ENCODE measurements around the gene FKBP11.
"Not testable (repeated sequence)": the region's sequence is repeated elsewhere in the genome, so short reads cannot be mapped to it uniquely, and the experiment has no call there.

FKBP11 gene

DNA sequence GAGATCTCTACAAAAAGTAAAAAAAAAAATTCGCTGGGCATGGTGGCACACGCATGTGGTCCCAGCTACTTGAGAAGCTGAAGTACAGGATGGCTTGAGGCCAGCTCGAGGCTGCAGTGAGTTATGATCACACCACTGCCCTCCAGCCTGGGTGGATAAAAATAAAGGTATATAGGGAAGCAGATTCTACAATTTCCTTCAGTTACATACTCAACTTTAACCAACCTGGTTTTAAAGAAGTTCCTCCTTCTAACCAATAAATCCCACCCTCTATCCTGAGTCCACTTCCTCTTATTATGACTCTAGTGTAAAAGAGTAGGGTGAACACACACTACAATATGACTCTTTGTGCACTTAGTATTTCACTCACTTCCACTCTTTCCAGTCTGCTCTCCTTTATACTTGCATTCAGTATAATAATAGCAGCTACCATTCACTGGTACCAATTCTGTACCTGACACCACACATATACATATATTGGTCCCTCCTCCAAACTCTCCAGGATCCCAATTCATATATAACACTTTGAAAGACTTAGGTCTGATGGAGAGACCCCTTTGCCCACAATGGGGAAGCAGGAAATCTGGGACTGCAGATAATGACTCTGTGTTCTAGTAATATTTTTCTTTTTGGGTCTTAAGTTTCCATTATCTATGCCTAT, 29.7 kb upstream of the FKBP11 start:
- DNase-seq, result no peak

DNA sequence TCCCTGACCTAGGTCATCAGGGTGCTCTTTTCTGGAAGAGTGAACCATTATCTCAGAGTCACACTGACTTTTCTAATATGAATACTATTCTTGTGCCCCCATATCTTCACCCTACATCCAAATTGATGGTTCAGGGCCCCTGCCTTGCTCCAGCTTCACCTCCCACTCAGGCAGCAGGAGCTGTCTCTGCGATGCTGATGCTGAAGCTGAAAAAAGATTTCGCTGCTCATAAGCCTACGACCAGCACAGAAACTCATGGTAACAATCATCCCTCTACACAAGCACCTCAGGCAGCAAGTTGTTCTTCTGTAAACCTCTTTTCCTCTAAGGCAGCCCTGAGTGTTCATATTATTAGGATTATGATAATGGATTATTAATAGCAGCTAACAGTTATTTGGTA, 28.8 kb upstream of the FKBP11 start:
- DNase-seq, result no peak

DNA sequence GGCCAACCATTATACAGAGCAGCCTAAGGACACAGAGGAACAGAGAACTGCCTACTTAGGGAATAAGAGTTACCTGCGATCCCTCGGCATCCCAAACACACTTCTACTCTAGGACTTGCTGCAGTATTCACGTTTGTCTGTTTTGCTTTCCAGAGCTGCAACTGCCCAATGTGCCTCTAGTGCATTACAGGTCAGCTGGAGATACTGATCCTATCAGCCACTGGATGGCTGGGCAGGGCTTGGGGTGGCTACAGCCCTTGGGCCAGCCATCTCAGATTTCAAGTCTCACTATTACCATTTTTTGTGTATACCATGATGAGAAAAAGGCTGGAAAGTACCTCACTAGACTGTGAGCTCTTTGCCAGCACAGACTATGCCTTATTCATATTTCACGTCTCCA, 27.4 kb upstream of the FKBP11 start:
- DNase-seq, result no peak

DNA sequence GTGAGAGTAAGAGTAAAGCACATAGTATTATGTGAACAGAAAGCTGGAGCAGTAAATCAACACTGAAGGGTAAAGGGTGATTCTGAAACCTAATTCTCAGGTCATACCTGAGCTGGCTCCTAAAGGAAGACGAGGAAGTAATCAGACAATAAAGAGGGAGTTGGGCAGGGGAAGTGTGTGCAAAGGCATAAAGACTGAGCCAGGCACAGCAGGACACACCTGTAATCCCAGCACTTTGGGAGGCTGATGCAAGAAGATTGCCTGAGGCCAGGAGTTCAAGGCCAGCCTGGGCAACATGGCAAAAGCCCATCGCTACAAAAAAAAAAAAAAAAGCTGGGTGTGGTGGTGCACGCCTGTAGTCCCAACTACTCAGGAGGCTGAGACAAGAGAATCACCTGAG, 22.4 kb upstream of the FKBP11 start:
- DNase-seq, result no peak

DNA sequence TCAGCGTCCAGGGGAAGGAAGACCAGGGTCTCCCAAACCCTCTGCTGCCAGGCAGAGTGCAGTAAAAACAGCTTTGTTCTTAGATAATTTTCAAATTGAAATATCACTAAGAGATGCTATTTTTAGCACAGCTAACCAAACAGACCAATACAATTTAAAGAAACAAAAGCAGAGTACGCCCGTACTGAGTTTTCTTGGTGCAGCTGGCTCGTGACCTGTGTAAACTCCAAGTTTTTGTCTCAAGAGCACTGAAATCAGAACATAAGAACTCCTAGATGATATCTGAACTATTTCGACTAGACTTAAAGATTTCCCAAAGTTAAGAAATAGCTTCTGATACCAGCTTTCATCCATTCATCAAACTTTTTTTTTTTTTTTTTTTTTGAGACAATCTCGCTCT, 21.7 kb upstream of the FKBP11 start:
- DNase-seq, result no peak

DNA sequence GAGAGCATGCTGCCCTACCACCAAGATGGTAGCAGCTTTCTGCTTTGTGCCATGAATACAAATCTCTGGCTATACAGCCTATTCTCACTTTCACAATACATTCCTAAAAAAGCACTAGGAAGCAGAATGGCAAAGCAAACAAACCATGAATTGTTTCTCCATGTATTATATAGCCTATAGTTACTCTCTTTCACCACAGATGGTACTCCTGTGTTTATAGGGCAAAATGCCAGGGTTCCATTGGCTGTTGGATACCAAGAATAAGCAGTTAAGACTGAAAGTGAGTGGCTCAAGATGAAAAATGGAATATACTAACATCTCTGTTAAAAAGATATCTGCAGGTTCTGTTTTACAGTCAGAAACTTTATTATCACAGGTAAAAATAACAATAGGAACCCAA, 20.9 kb upstream of the FKBP11 start:
- DNase-seq, result peak; percentile 51

DNA sequence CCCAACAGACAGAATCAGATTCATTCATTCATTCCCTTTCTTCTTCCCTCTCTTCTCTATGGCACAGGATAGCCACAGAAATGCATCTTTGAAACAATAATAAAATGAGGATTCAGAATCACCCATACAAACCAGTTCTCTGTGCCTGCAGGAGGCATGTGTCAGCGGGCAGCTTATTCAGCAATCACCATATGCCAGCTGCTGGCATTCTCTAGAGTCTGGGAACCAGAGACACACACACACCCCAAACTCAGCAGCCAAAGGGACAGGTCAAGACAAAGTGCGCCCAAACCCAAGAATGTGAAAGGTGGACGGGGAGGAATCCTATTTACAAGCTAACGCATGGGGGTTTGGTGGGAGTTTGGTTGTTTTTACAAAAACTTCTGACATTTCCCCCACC, 17.9 kb upstream of the FKBP11 start:
- no peak for DNase-seq

DNA sequence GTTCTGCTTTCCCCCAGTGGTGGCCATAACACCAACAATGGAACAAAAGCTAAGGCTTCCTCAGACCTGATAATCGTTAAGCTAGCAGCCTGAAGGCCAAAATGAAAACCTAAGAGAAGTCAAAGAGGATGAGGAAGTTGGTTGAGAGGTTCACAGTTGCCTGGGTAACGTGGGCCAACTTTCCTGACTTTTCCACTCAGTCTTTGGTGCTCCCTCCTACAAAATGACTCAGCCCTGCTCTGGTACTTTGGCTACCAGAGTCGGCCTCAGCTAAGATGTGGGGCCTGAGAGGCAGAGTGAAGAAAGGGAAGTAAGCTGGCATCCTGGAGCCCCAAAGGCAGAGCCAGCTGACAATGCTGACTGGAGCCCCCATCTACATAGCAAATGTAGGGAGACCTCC, 14.9 kb upstream of the FKBP11 start:
- no peak for DNase-seq

DNA sequence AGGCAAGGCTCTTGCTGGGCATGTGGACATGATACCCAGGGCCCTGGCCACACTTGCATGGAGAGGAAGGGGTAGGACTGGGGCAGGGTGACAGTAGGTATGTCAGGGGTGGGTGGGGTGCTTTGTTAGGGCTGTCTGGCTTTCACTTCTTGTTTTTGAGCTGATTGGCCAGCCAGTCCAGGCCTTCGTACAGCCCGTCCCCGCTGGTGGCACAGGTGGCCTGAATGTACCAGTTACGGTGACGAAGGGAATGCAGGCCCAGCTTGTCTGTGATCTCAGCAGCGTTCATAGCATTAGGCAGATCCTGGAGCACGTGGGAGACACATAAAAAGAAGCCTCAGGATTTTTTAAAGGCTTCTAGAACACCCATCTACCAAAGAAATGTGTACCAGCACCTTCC, 13.5 kb upstream of the FKBP11 start:
- no peak for DNase-seq

DNA sequence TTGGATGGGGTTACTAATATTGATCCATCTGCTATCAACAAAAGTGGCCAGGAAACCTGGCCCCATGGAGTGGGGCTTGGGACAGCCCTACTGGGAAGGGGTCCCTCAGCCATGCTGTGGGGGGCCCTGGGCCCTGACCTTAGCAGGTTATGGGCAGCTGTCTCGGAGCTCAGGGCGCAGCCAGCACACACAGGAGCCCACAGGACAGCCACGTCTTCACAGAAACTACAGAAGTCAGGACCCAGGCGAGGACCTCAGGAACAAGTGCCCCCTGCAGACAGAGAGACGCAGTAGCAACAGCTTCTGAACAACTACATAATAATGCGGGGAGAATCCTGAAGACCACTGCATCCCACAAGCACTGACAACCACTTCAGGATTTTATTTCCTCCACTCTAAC, 11.9 kb upstream of the FKBP11 start:
- no peak for DNase-seq

DNA sequence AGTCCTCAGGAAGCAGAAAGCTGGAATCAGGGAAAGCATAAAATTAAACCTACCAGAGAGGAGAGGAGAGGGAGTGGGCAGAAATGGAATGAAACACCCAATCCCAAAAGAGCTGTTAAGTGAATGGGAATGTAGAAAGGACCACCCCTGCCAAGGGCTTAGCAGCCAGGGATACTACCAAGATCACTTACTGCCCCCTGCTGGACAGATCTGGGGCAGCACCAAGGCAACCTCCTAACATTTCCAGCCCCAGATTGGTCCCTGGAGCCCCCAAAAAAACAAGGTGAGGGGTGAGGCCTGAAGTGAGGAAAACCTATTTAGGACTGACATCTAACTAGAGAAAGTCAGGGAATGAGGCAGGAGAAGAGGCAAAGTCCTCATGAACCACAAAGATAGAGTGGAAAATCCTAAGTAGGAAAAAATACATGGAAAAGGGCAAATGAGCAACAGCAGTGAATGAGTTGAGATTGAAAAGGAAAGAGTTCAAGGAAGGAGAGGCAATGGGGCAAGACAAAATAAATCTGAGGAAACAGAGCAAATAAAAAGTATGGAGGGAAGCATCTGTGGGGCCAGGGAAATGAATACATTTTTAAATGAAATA, 11.2 kb upstream of the FKBP11 start:
- no peak for DNase-seq

DNA sequence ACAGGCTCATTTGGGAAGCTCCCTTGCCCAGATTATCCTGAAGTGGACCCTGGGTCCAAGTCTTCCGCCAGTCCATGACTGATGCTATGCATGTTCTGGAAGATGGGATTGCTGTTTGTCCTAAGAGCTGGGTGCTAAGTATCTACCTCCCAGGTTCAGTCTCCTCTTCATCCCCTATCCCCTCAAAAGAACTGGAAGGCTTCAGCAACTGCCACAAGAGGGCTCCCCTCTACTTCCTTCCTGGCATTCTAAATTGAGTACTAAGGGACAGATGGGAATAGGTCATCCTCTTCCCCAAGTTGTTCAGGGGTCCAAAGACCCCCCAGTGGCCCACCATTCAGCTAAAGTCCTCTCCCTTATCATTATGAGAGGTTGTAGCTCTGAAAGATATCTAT, 9.0 kb upstream of the FKBP11 start:
- DNase-seq, result no peak

DNA sequence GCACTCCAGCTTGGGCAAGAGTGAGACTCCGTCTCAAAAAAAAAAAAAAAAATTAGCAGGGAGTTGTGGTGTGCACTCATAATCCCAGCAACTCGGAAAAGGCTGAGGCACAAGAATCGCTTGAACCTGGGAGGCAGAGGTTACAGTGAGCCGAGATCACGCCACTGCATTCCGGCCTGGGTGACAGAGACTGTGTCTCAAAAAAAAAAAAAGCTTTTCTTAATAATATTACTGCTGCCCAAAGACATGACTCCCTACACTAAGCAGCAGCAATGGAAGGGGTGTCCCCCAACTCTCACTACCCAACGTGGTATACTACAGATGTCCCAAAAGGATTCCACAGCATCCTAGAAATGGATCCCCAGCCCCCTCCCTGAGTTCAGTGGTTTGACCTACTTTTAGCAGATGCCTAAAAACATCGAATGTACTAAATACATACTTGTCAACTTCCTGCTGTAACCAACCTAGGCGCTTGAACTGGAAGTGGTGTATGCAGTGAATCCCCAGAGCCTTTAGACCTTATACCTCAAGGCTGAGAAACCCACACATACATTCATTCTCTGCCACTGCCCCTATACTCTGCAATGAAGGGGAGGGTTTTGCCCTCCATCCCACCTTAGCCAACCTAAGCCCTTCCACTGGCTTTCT, 8.5 kb upstream of the FKBP11 start:
- no peak for DNase-seq

DNA sequence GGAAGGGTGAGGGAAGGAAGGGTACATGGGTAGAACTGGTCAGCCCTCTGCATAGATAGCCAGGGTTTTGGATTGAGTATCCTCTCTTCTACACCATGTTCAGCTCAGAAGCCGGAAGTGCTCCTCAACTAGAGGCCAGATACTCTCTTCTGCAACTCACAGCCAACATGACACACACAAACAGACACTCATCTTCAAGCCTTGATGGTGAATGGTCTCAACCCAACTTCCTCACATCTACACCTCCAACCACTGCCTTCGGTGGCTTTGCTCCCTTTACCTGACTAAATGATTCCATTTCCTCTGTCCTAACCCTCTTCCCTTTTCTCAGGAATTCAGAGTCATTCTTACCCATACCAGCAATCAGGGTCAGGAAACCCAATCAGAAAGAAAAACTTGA, 7.6 kb upstream of the FKBP11 start:
- no peak for DNase-seq

DNA sequence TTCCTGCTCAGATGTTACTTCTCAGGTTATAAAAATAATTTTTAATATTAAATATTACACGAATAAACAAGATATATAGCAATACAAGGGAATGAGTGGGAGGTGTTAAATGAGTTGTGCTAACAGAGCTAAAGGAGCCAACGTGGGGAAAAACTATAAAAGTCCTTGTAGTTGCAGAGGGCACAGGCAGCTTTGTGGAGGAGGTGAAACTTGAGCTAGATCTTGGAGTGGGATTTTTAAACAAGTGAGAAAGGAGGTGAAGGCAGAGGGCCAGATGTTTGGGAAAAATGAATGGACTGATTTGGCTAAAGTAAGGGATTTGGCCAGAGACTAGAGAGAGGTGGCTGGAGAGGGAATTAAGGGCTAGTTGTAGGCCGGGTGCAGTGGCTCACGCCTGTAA, 5.2 kb upstream of the FKBP11 start:
- DNase-seq, result no peak

DNA sequence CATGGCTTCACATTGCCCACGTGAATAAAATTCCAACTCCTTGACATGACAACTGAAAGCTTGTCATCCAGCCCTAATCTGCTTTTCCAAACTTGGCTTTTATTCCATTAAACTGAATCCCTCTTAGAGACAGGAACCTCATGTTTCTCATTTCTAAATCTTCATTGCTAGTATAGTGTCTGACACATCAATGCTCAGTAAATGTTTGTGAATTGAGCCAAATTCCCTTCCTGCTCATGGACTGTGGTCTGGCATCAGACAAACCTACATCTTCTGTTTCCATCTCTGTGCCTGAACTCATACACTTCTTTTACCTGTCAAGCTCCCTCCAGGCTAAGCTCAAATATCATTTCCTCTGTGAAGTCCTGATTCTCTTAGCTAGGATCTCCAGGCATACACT, 4.3 kb upstream of the FKBP11 start:
- no peak for DNase-seq

DNA sequence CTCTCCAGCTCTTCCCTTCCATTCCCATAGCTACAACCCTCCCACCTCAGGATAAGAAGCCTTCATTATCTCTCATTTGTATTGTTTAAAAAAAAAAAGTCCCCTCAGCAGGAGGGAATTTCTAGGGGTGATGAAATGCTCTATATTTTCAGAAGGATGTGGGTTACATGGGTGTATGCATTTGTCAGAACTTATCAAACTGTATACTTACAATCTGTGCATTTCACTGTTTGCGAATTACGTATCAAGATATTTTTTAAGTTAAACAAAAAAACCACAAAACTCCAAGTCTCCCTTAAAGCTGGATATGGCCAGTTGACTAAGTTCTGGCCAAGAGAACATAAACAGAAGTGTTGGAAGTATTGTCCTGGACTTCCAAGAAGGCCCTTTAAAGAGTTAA, 2.0 kb upstream of the FKBP11 start:
- DNase-seq, result no peak

DNA sequence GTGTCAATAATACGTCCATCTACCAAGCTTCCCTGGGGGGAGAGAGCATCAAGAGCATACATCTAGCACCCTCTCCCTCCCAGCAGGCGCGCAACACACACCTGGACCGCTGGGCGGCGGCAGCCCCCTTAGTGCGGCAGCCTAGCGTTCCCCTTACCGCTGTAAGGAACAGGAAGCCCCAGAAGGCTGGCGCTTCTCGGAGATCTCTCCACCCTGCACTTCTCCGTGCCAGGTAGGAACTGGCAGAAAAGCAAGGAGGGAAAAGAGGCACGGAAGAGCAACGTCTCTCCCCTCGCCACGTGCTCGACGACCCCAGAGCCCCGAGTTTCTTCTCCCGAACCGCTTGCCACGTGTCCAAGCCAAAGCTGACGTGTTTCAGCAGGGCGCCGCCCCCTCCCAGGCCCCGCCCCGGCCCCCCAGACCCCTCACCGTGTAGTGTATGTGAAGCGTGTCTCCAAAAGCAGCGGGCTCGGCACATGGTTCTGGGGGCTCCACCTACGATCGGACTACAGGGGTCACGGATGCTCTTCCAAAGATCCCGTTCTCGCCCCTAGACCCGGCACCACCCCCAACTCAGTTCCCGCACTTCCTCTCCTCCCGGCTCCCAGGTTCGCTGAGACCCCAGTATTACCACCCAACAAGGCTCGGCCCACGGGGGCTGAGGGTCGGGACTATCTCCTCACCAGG, 532 bp downstream of the FKBP11 start:
- peak; percentile 41 for DNase-seq

DNA sequence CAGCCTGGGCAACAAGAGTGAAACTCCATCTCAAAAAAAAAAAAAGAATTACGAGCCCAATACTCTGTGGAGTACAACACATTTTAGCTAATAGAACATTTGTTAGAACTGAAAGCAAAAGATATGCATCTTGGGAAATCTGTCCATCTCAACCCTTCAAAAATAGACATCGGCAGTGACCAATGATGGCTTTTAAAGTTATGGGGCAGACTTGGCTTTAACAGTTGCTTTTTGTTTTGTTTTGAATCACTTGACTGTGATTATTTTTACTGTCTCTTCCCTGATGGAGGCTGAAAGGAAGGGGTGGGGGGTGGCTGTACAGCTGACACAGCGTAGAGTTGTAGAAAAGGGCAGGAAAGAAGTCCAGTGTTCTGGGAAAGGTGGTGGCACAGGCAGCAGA, 2.2 kb downstream of the FKBP11 start:
- no peak for DNase-seq

DNA sequence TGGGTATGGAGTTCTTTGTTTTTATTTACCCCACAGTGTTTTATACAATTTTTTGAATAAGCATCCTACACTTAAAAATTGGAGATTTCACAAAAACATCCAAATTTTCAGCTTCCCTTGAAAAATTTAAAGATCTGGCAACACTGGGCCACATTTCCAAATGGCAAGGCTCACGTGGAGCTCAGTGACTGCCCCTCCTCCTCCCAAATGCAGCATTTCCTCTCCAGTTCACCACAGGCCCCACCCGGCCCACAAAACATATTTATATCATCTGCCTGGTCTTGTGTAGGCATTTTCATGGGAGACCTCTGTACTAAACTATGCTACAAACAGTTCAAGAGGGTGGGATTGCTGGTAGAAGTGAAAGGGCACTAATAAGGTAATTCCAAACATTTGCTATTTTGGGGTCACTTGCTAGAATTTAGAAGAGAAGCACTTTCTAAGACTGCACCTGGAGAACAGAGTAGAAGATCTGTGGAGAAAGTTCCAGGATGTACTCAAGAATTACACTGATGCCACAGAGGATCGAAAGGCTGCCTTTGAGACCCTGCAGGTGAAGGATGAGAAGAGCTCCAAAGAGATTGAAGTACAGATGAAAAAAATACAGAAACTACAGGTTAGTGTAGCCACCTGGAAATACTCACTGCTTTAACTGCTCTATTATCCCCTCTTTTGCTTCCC, 7.3 kb downstream of the FKBP11 start:
- no peak for DNase-seq

DNA sequence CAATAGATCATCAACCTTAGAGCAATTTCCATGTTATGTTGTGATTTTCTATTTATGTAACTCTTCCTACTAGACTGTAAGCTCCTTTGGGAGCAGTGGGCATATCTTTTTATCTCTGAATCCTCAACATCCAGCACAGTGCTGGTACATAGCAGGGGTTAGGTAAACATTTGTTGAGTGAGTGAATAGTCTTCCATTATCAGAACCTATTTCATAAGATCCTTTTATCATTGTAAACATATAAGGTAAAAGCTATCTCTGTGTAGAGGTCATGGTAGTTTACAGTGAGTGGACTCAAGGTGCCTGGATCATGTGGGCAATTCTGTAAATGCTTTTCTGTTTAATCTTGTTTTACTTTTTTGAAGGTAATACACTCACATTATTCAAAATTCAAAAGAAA, 15.1 kb downstream of the FKBP11 start:
- no peak for DNase-seq

DNA sequence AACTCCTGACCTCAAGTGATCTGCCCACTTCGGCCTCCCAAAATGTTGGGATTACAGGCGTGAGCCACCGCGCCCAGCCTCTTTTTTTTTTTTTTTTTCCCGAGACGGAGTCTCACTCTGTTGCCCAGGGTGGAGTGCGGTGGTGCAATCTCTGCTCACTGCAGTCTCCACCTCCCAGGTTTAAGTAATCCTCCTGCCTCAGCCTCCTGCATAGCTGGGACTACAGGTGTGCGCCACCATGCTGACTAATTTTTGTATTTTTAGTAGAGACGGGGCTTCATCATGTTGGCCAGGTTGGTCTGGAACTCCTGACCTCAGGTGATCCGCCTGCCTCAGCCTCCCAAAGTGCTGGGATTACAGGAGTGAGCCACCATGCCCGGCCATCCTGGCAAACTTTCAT, 15.6 kb downstream of the FKBP11 start:
- DNase-seq, result not testable (repeated sequence)

DNA sequence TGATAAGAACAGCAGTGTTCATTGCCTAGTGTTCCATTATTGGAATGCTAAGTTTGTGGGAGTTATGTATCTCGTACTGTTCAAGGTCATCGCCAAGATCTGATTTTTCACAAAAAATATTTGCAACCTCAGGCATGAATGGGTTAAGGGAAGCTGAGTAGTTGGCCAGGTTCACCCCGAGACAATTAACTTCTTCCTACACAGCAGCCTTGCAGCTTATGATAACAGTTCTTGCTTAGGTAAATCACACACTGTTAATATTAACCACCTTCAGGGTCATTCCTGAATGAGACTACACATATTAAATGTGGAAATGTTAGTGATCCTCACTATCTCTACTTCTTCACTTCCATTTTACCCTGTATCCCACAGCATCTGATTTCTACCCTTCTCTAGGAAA, 18.0 kb downstream of the FKBP11 start:
- DNase-seq, result no peak

DNA sequence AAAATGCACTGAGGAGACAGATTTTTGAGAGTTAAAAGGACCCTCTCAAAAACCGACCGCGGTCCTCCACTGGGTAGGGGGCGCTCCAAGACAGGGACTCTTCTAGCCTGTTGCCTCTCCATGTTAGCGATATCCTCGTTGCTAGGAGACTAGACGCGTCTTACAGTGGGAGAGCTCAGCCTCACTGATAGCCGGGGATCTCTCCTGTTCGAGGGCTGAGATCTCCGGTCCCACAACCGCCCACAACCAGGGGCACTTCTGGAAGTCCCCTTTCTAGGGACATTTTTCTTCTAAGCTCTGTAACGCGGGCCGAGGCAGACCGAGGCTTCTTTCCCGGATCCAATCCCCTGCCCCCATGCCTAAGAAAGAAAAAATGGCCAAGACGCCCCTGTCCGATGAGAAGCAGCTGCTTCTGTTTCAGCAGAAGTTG, 21.3 kb downstream of the FKBP11 start:
- peak; percentile 90 for DNase-seq
